Gastrocnemius medialis (tissue), 4 donors: Measurements from ENCODE around the gene C6orf118.

Experiments used
- CTCF ChIP-seq, 5 experiments: fragments of 450-650 bp in 3 of 5; fragments of 200-600 bp in 2 of 5; sonication (generic) in 2 of 5; IDR thresholded peaks in 4 of 5; conservative IDR thresholded peaks in 1 of 5; 1 replicate in 4 of 5; 2 replicates in 1 of 5; pipeline ENCODE4 v1.5.1; 2016 to 2019; ENCODE audit warnings: antibody characterized with exemption in 5 of 5, mild to moderate bottlenecking in 3 of 5, moderate library complexity in 3 of 5
- POLR2A ChIP-seq, 2 donors: fragments of 450-650 bp; IDR thresholded peaks; one replicate each; pipeline ENCODE4 v1.6.1; 2017; ENCODE audit warnings: antibody characterized with exemption in 2 of 2, mild to moderate bottlenecking in 2 of 2, moderate library complexity in 2 of 2

GRCh38 chr6:165245701-165246100 lies 63.7 kb downstream of the C6orf118 start:
- TF ChIP-seq CTCF (IDR thresholded peaks at IDR 0.05 in 4 of 5, conservative IDR thresholded peaks at IDR 0.05 in 1 of 5) (no peak), POLR2A (IDR thresholded peaks at IDR 0.05) (no peak)
